IPS DF 6.9 (cell line): ENCODE results near the gene TF.

Experiments
- DNase-seq: peaks from one replicate; pipeline ENCODE4 v3.0.0-alpha.2; 2013; ENCODE audit warnings: low read depth, low spot score
- H3K27ac ChIP-seq: one replicate; pipeline ENCODE4 v1.5.1; 2013; ENCODE audit warnings: low read length, control low read depth
- H3K27me3 ChIP-seq: 2 replicates; pipeline ENCODE4 v1.6.1; 2013; ENCODE audit warnings: mild to moderate bottlenecking, low read length; ENCODE audit not compliant: control insufficient read depth, insufficient read depth
- H3K36me3 ChIP-seq: 2 replicates; pipeline ENCODE4 v1.6.1; 2013; ENCODE audit warnings: low read length; ENCODE audit not compliant: control insufficient read depth, insufficient read depth
- H3K4me1 ChIP-seq: 2 replicates; pipeline ENCODE4 v1.6.1; 2013; ENCODE audit warnings: low read length; ENCODE audit not compliant: control insufficient read depth, insufficient read depth
- H3K4me3 ChIP-seq: 2 replicates; pipeline ENCODE4 v1.5.1; 2013; ENCODE audit warnings: mild to moderate bottlenecking, low read length
- H3K9me3 ChIP-seq: 2 replicates; pipeline ENCODE4 v1.6.1; 2013; ENCODE audit warnings: low read length, inconsistent platforms; ENCODE audit not compliant: control insufficient read depth, insufficient read depth
- WGBS: extraction: QIAGEN DNeasy Blood & Tissue Kit; methylation state at CpG from one replicate; pipeline ENCODE4 v1.1.7; 2013; ENCODE audit warnings: mixed read lengths, missing lambda C conversion rate; ENCODE audit not compliant: insufficient read length, insufficient coverage; 5-methylcytosine and 5-hydroxymethylcytosine counted together

TF gene

GRCh38 chr3:133827684-133828083 is 81.5 kb downstream of the TF start:
- no peak for DNase-seq
- no peaks in the 10 kb centered on the region for H3K36me3 ChIP-seq
- no peaks in the 10 kb centered on the region for H3K27me3 ChIP-seq
- no peaks in the 10 kb centered on the region for H3K9me3 ChIP-seq
- no peaks in the 10 kb centered on the region for H3K4me1 ChIP-seq
- H3K4me3 ChIP-seq = no peak overlapping the region
- WGBS = no CpG with 5 or more reads among the region's 4 CpGs
- no peak overlapping the region for H3K27ac ChIP-seq

GRCh38 chr3:133828576-133829309 is 82.5 kb downstream of the TF start:
- Histone ChIP-seq H3K4me3 (no peak overlapping the region), H3K27ac (no peak overlapping the region), H3K27me3 (no peaks in the 10 kb centered on the region), H3K9me3 (no peaks in the 10 kb centered on the region), H3K36me3 (no peaks in the 10 kb centered on the region), H3K4me1 (no peaks in the 10 kb centered on the region)
- WGBS = no CpG with 5 or more reads among the region's 12 CpGs
- DNase-seq = peak; percentile 18

GRCh38 chr3:133829310-133829707 is 83.1 kb downstream of the TF start:
- no peaks in the 10 kb centered on the region for H3K36me3 ChIP-seq

GRCh38 chr3:133830071-133830470 is 83.9 kb downstream of the TF start:
- Histone ChIP-seq H3K9me3 (no peaks in the 10 kb centered on the region), H3K27me3 (no peaks in the 10 kb centered on the region), H3K27ac (no peak overlapping the region), H3K4me1 (no peaks in the 10 kb centered on the region), H3K4me3 (no peak overlapping the region), H3K36me3 (no peaks in the 10 kb centered on the region)
- no CpG with 5 or more reads among the region's 3 CpGs for WGBS
- no peak for DNase-seq

More at GRCh38 chr3:133829310-133829707, 83.1 kb downstream of the TF start:
- Histone ChIP-seq H3K9me3 (no peaks in the 10 kb centered on the region), H3K4me3 (no peak overlapping the region), H3K4me1 (no peaks in the 10 kb centered on the region), H3K27me3 (no peaks in the 10 kb centered on the region), H3K27ac (no peak overlapping the region)
- no peak for DNase-seq
- no CpG with 5 or more reads among the region's 3 CpGs for WGBS

GRCh38 chr3:133831966-133832801 is 86.0 kb downstream of the TF start:
- Histone ChIP-seq H3K4me1 (no peaks in the 10 kb centered on the region), H3K27me3 (no peaks in the 10 kb centered on the region), H3K4me3 (no peak overlapping the region), H3K36me3 (no peaks in the 10 kb centered on the region), H3K27ac (no peak overlapping the region), H3K9me3 (no peaks in the 10 kb centered on the region)
- DNase-seq = no peak
- no CpG with 5 or more reads among the region's 13 CpGs for WGBS

- H3K9me3 ChIP-seq = no peaks in the 10 kb centered on the region
- H3K27me3 ChIP-seq = no peaks in the 10 kb centered on the region
- no peaks in the 10 kb centered on the region for H3K36me3 ChIP-seq
- WGBS = no CpG with 5 or more reads among the region's 10 CpGs
- no peak overlapping the region for H3K27ac ChIP-seq
- DNase-seq = no peak
- no peaks in the 10 kb centered on the region for H3K4me1 ChIP-seq
- no peak overlapping the region for H3K4me3 ChIP-seq
Observed at GRCh38 chr3:133832802-133833144, 86.6 kb downstream of the TF start.

- Histone ChIP-seq H3K9me3 (no peaks in the 10 kb centered on the region), H3K27ac (no peak overlapping the region), H3K4me3 (no peak overlapping the region), H3K4me1 (no peaks in the 10 kb centered on the region), H3K36me3 (no peaks in the 10 kb centered on the region), H3K27me3 (no peaks in the 10 kb centered on the region)
- DNase-seq = no peak
- WGBS = no CpG with 5 or more reads among the region's 5 CpGs
Observed at GRCh38 chr3:133833267-133833666, 87.1 kb downstream of the TF start.

- no peaks in the 10 kb centered on the region for H3K4me1 ChIP-seq
- no peak overlapping the region for H3K4me3 ChIP-seq
- H3K36me3 ChIP-seq = no peaks in the 10 kb centered on the region
- DNase-seq = no peak
- H3K9me3 ChIP-seq = no peaks in the 10 kb centered on the region
- H3K27ac ChIP-seq = no peak overlapping the region
- no peaks in the 10 kb centered on the region for H3K27me3 ChIP-seq
- no CpG with 5 or more reads among the region's 13 CpGs for WGBS
Observed at GRCh38 chr3:133833880-133834620, 87.9 kb downstream of the TF start.

GRCh38 chr3:133834621-133835417 is 88.6 kb downstream of the TF start:
- Histone ChIP-seq H3K4me1 (no peaks in the 10 kb centered on the region), H3K27ac (no peak overlapping the region), H3K9me3 (no peaks in the 10 kb centered on the region), H3K36me3 (no peaks in the 10 kb centered on the region), H3K27me3 (no peaks in the 10 kb centered on the region), H3K4me3 (no peak overlapping the region)
- no peak for DNase-seq
- 100% methylated on average over 5 of the region's 14 CpGs for WGBS

GRCh38 chr3:133835418-133835743 is 89.2 kb downstream of the TF start:
- no peaks in the 10 kb centered on the region for H3K27me3 ChIP-seq
- H3K4me1 ChIP-seq = no peaks in the 10 kb centered on the region
- no peaks in the 10 kb centered on the region for H3K9me3 ChIP-seq
- H3K4me3 ChIP-seq = no peak overlapping the region
- no peak for DNase-seq
- no CpG with 5 or more reads among the region's 3 CpGs for WGBS
- H3K27ac ChIP-seq = no peak overlapping the region
- no peaks in the 10 kb centered on the region for H3K36me3 ChIP-seq
